GM18907 (cell line): ENCODE data around the gene IFT122.
A peak's percentile ranks its signal among the peaks of the same experiment; 100 is the strongest.
"Not testable (repeated sequence)": the region's sequence is repeated elsewhere in the genome, so short reads cannot be mapped to it uniquely, and the experiment has no call there.

Source experiments
- ATAC-seq: cut with Tn5 transposase; IDR thresholded peaks from one replicate; pipeline ENCODE4 v1.9.1; 2021; ENCODE audit warnings: mild to moderate bottlenecking, moderate library complexity; ENCODE audit not compliant: unreplicated experiment

Gene IFT122

DNA sequence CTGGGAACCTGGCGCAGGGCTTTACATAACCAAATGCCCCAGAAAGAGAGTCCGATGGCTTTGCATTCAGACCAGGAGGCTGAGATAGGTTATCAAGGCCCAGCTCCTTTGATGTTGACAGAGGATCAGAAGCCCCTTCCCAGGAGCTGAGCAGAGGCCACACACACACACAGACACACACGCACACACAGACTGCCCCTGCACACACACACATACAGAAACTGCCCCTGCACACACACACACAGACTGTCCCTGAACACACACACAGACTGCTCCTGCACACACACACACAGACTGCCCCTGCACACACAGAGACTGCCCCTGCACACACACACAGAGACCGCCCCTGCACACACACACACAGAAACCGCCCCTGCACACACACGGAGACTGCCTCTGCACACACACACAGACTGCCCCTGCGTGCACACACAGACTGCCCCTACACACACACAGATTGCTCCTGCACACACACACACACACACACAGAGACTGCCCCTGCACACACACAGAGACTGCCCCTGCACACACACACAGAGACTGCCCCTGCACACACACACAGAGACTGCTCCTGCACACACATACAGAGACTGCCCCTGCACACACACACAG is 75.9 kb downstream of the IFT122 start:
- ATAC-seq: not testable (repeated sequence)

- no peak for ATAC-seq
Observed at GRCh38 chr3:129517516-129517915, 77.5 kb downstream of the IFT122 start.

GRCh38 chr3:129518038-129518561 is 78.1 kb downstream of the IFT122 start:
- ATAC-seq: no peak

- no peak for ATAC-seq
Observed at GRCh38 chr3:129518581-129518980, 78.6 kb downstream of the IFT122 start.

GRCh38 chr3:129519449-129519848 is 79.4 kb downstream of the IFT122 start:
- ATAC-seq: no peak

- ATAC-seq: no peak
Observed at GRCh38 chr3:129519896-129520715, 80.1 kb downstream of the IFT122 start.

GRCh38 chr3:129520960-129521359 is 80.9 kb downstream of the IFT122 start:
- no peak for ATAC-seq

- ATAC-seq: no peak
Observed at GRCh38 chr3:129521611-129522010, 81.6 kb downstream of the IFT122 start.

GRCh38 chr3:129522953-129523352 is 82.9 kb downstream of the IFT122 start:
- ATAC-seq: no peak

- no peak for ATAC-seq
Observed at GRCh38 chr3:129524081-129524480, 84.1 kb downstream of the IFT122 start.

- no peak for ATAC-seq
Observed at GRCh38 chr3:129525341-129525968, 85.4 kb downstream of the IFT122 start.

- peak; percentile 83 for ATAC-seq
Observed at GRCh38 chr3:129526121-129526900, 86.3 kb downstream of the IFT122 start.

DNA sequence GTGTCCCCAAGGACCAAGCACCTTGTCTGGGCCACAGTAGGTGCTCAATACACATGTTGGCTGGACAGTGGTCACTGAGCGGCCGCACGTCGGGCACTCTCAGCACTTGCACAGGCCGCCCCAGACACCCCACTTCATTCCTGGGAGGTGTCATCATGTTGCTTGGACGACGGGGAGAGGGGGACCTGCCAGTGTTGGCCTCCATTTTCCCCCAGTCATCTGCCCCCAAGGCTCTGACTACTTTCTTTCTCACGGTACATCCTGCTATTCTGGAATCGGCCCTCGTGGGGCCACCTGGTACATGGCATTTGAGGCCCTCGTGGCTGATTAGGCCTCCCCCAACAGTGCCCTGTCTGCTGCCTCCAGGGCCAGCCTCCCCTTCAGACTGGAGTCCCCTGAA is 87.2 kb downstream of the IFT122 start:
- ATAC-seq: no peak

DNA sequence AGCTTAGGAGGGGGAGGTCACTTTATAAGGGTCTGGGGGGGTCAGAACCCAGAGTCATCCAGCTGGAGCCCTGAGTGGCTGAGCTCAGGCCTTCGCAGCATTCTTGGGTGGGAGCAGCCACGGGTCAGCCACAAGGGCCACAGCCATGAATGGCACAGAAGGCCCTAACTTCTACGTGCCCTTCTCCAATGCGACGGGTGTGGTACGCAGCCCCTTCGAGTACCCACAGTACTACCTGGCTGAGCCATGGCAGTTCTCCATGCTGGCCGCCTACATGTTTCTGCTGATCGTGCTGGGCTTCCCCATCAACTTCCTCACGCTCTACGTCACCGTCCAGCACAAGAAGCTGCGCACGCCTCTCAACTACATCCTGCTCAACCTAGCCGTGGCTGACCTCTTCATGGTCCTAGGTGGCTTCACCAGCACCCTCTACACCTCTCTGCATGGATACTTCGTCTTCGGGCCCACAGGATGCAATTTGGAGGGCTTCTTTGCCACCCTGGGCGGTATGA is 88.6 kb downstream of the IFT122 start, which contains the start of gene RHO:
RHO (plus strand) TSS at position 51 of the 512 bp plus-strand sequence; CDS start at position 146, 95 bp downstream.
- ATAC-seq: no peak

GRCh38 chr3:129529436-129530210 is 89.6 kb downstream of the IFT122 start:
- no peak for ATAC-seq

- no peak for ATAC-seq
Observed at GRCh38 chr3:129530251-129530791, 90.3 kb downstream of the IFT122 start.

GRCh38 chr3:129530821-129531220 is 90.8 kb downstream of the IFT122 start:
- no peak for ATAC-seq

DNA sequence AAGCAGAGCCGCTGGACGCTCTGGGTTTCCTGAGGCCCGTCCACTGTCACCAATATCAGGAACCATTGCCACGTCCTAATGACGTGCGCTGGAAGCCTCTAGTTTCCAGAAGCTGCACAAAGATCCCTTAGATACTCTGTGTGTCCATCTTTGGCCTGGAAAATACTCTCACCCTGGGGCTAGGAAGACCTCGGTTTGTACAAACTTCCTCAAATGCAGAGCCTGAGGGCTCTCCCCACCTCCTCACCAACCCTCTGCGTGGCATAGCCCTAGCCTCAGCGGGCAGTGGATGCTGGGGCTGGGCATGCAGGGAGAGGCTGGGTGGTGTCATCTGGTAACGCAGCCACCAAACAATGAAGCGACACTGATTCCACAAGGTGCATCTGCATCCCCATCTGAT is 91.7 kb downstream of the IFT122 start:
- no peak for ATAC-seq

DNA sequence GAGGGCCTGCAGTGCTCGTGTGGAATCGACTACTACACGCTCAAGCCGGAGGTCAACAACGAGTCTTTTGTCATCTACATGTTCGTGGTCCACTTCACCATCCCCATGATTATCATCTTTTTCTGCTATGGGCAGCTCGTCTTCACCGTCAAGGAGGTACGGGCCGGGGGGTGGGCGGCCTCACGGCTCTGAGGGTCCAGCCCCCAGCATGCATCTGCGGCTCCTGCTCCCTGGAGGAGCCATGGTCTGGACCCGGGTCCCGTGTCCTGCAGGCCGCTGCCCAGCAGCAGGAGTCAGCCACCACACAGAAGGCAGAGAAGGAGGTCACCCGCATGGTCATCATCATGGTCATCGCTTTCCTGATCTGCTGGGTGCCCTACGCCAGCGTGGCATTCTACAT is 92.2 kb downstream of the IFT122 start:
- ATAC-seq: no peak

GRCh38 chr3:129533406-129533805 is 93.4 kb downstream of the IFT122 start:
- no peak for ATAC-seq
